BLaER1 treated with 17β-estradiol and CSF1 and Interleukin-3, amounts not matched to agents 10 nM and 100 nM (cell line): ENCODE measurements around the gene DNAH17.
A peak's percentile ranks its signal among the peaks of the same experiment; 100 is the strongest.
"Not testable (repeated sequence)": the region's sequence is repeated elsewhere in the genome, so short reads cannot be mapped to it uniquely, and the experiment has no call there.

Source experiments
- H3K27ac ChIP-seq, 11 experiments: shearing (Covaris generic); formaldehyde crosslinking; 2 replicates each; pipeline ENCODE4 v1.8.1; 2022
- H3K27me3 ChIP-seq, 11 experiments: shearing (Covaris generic); formaldehyde crosslinking; 2 replicates each; pipeline ENCODE4 v1.8.1; 2022
- H3K36me3 ChIP-seq, 11 experiments: shearing (Covaris generic); formaldehyde crosslinking; 2 replicates each; pipeline ENCODE4 v1.8.1; 2022
- H3K4me1 ChIP-seq, 10 experiments: shearing (Covaris generic); formaldehyde crosslinking; 2 replicates each; pipeline ENCODE4 v1.8.1; 2022
- H3K4me2 ChIP-seq, 11 experiments: shearing (Covaris generic); formaldehyde crosslinking; 2 replicates each; pipeline ENCODE4 v1.8.1; 2022
- H3K4me3 ChIP-seq, 10 experiments: shearing (Covaris generic); formaldehyde crosslinking; 2 replicates each; pipeline ENCODE4 v1.8.1; 2022
- H3K9ac ChIP-seq, 11 experiments: shearing (Covaris generic); formaldehyde crosslinking; 2 replicates each; pipeline ENCODE4 v1.8.1; 2022
- H3K9me3 ChIP-seq, 11 experiments: shearing (Covaris generic); formaldehyde crosslinking; replicated peaks in 1 of 11; 2 replicates each; pipeline ENCODE4 v1.8.1; 2022
- H4K20me1 ChIP-seq, 11 experiments: shearing (Covaris generic); formaldehyde crosslinking; 2 replicates each; pipeline ENCODE4 v1.8.1; 2022
- Cebpa-rat ChIP-seq, 11 experiments: shearing (Covaris generic); IDR thresholded peaks; 2 replicates each; pipeline ENCODE4 v1.8.1; 2022

DNAH17 gene

GRCh38 chr17:78506454-78507309 is 70.5 kb downstream of the DNAH17 start:
- no peaks in the 10 kb centered on the region for H3K9me3 ChIP-seq
- H3K9ac ChIP-seq, result no peak overlapping the region; a peak in 1 of 22 replicates
- peak overlapping the region; percentile 9 to 79 (median 59); a peak in 19 of 22 replicates for H3K4me2 ChIP-seq
- H3K4me1 ChIP-seq, result peaks cover 10 to 25% (median 21%) of the 10 kb centered on the region in 10 experiments
- H4K20me1 ChIP-seq, result no peaks in the 10 kb centered on the region
- no peak overlapping the region for H3K4me3 ChIP-seq
- H3K27ac ChIP-seq, result peak overlapping the region in 1 of 11 experiments; percentile 8; a peak in 2 of 22 replicates
- no peaks in the 10 kb centered on the region for H3K27me3 ChIP-seq
- peaks cover 0 to 21% (median 0%) of the 10 kb centered on the region in 11 experiments; a peak in 1 of 22 replicates for H3K36me3 ChIP-seq
- no peak for TF ChIP-seq Cebpa-rat (IDR thresholded peaks at IDR 0.05)

DNA sequence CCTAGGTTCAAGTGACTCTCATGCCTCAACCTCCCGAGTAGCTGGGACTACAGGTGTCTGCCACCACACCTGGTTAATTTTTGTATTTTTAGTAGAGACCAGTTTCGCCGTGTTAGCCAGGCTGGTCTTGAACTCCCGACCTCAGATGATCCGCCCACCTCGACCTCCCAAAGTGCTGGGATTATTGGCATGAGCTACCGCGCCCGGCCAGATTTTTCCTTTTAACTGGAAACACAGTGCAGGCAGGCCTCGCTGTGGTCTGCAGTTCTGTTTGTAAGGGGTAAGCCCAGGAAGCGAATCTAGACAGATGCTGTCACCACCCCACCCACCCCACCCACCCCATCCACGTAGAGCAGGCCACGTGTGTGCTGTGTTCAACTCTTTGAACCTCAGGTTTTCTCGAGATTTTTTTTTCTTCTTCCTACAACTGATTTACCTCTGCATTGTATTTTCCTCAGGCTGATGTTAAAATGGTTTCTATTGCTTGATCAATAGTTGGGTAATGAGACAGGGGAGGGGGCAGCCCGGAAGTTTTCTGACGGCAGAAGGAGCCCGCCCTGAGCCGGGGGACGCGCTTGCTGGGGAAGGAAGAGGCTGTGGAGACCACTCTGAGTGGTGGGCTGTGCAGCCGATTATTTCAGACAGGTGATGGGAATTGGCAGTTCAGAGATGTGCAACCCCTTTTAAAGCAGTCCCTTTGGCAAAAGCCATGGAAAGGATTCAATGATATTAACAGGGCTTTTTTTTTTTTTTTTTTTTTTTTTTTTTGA is 72.9 kb downstream of the DNAH17 start:
- no peak for TF ChIP-seq Cebpa-rat (IDR thresholded peaks at IDR 0.05)
- Histone ChIP-seq H3K36me3 (peaks cover 0 to 16% (median 0%) of the 10 kb centered on the region in 11 experiments; a peak in 1 of 22 replicates), H3K4me3 (no peak overlapping the region), H4K20me1 (no peaks in the 10 kb centered on the region), H3K4me1 (peaks cover 21 to 36% (median 30%) of the 10 kb centered on the region in 10 experiments), H3K9ac (no peak overlapping the region), H3K27me3 (no peaks in the 10 kb centered on the region), H3K9me3 (no peaks in the 10 kb centered on the region), H3K27ac (no peak overlapping the region), H3K4me2 (no peak overlapping the region)

GRCh38 chr17:78503388-78503787 is 73.8 kb downstream of the DNAH17 start:
- not testable (repeated sequence) for H3K9me3 ChIP-seq, H3K9ac ChIP-seq, H3K27me3 ChIP-seq, H4K20me1 ChIP-seq, H3K27ac ChIP-seq, H3K4me2 ChIP-seq, H3K4me3 ChIP-seq
- Histone ChIP-seq H3K4me1 (peaks cover 26 to 46% (median 35%) of the 10 kb centered on the region in 10 experiments), H3K36me3 (peaks cover 0 to 16% (median 0%) of the 10 kb centered on the region in 11 experiments; a peak in 1 of 22 replicates)

DNA sequence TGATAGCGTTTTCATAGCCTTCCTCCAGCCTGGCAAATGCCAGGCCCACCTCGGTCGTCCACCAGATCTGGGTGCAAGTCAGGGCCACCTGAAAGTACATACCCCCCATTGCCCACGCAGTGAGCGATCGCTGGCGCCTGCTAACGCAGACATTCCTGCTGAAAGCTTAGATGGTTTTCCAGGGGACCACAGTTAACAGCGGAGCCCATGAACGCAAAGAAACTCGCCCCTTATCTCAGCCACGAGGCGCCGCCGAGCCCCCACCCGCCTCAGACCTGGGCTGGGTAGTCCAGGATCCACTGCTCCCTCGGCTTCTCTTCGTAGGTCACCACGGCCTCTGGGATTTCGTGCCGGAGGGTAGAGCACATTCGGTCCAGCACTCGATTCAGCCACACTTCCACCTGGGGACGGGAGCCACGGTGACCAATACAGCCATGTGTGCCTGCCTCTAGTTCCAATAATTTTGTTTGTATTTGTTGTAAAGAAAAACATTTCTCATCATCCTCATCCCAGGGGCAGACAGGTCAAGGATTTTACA is 74.5 kb downstream of the DNAH17 start:
- no peak for TF ChIP-seq Cebpa-rat (IDR thresholded peaks at IDR 0.05)
- H3K27me3 ChIP-seq, result no peaks in the 10 kb centered on the region
- no peak overlapping the region for H3K4me3 ChIP-seq
- H3K9me3 ChIP-seq, result no peaks in the 10 kb centered on the region
- H3K36me3 ChIP-seq, result peaks cover 0 to 16% (median 0%) of the 10 kb centered on the region in 11 experiments; a peak in 1 of 22 replicates
- H3K27ac ChIP-seq, result no peak overlapping the region
- H3K9ac ChIP-seq, result no peak overlapping the region
- H3K4me1 ChIP-seq, result peaks cover 28 to 53% (median 41%) of the 10 kb centered on the region in 10 experiments
- no peak overlapping the region for H3K4me2 ChIP-seq
- H4K20me1 ChIP-seq, result no peaks in the 10 kb centered on the region

DNA sequence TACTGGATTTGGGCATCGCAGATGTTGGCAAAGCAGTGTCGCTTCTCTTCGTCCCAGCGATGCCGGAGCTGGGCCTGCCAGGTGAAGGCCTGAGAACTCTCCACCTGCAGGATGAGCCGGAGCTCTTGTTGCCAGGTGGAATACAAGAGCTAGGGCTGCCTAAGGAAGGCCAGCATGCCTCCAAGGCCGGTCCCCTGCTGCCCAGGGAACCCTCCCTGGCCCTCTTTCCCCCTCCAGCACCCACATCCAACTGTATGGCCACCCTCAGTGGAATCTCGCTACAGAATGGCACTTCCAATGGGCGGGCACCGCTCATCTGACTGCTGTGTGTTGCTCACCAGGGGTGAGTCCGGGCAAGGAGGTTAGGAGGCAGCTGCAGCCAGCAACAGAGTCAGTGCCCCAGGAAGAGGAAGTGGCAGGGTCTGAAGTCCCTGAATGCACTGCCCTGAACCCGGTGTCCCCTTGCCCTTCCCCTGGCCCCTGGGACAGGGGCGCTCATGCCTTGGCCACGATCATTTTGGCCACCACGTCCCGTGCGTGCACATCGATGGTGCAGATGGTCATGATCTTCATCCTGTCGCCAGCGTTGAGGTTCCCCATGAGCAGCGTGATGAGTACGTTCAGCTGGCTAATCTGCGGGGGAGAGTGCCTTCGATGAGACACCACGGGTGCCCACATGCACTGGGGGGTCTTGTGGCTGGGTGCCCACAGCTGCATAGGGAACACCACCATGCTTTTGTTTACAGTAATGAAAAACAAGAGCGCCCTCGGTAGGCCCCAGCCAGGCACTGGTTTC is 75.8 kb downstream of the DNAH17 start:
- Histone ChIP-seq H3K36me3 (0 out of 22 replicates have a peak, but pooled peaks cover 0 to 4% (median 0%) of the 10 kb centered on the region in 11 experiments), H3K4me1 (peaks cover 20 to 55% (median 44%) of the 10 kb centered on the region in 10 experiments), H3K27me3 (no peaks in the 10 kb centered on the region), H3K27ac (peak overlapping the region in 9 of 11 experiments; percentile 6 to 62 (median 45); a peak in 15 of 22 replicates), H3K9me3 (no peaks in the 10 kb centered on the region), H3K9ac (peak overlapping the region in 1 of 11 experiments; percentile 18; a peak in 1 of 22 replicates), H3K4me3 (no peak overlapping the region), H3K4me2 (peak overlapping the region; percentile 38 to 79 (median 61); a peak in 21 of 22 replicates), H4K20me1 (no peaks in the 10 kb centered on the region)
- no peak for TF ChIP-seq Cebpa-rat (IDR thresholded peaks at IDR 0.05)

DNA sequence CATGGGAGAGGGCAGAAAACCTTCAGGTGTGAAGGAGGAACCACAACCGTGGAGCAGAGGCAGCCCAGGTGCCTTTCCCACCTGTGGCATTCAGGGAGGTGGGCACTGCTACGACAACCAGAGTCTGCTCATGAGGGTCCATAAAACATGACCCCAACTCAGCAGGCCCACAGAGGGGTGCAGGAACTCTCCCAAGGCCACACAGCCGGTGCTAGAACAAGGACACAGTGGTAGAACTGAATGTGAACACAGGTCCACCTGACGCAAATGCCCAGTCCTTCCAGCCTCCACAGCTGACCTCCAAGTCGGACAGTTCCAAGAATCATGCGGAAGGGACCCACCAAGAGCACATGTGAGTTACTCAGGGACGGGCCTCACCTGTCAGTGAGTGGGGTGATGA is 76.4 kb downstream of the DNAH17 start:
- Histone ChIP-seq H3K27ac (peak overlapping the region in 6 of 11 experiments; percentile 38 to 62 (median 50); a peak in 9 of 22 replicates), H3K27me3 (no peaks in the 10 kb centered on the region), H4K20me1 (no peaks in the 10 kb centered on the region), H3K4me3 (no peak overlapping the region), H3K4me2 (peak overlapping the region; percentile 38 to 79 (median 61); a peak in 20 of 22 replicates), H3K36me3 (0 out of 22 replicates have a peak, but pooled peaks cover 0 to 3% (median 0%) of the 10 kb centered on the region in 11 experiments), H3K9ac (no peak overlapping the region), H3K4me1 (peaks cover 15 to 54% (median 41%) of the 10 kb centered on the region in 10 experiments; a peak in 19 of 20 replicates), H3K9me3 (no peaks in the 10 kb centered on the region)
- TF ChIP-seq Cebpa-rat (IDR thresholded peaks at IDR 0.05), result no peak

GRCh38 chr17:78499715-78500540 is 77.3 kb downstream of the DNAH17 start:
- Histone ChIP-seq H3K4me3 (no peak overlapping the region), H3K9me3 (no peaks in the 10 kb centered on the region), H3K27ac (peak overlapping the region in 8 of 11 experiments; percentile 22 to 58 (median 51); a peak in 11 of 22 replicates), H3K4me2 (peak overlapping the region in 3 of 11 experiments; percentile 54 to 78 (median 73); a peak in 2 of 22 replicates), H3K36me3 (0 out of 22 replicates have a peak, but pooled peaks cover 0 to 3% (median 0%) of the 10 kb centered on the region in 11 experiments), H3K9ac (peak overlapping the region in 2 of 11 experiments; percentile 22 to 36; a peak in 2 of 22 replicates), H3K27me3 (no peaks in the 10 kb centered on the region), H4K20me1 (no peaks in the 10 kb centered on the region), H3K4me1 (peaks cover 15 to 54% (median 41%) of the 10 kb centered on the region in 10 experiments; a peak in 19 of 20 replicates)
- no peak for TF ChIP-seq Cebpa-rat (IDR thresholded peaks at IDR 0.05)
